GM12878 (cell line): ENCODE measurements around the gene PTPRM. TPM values are rescaled to one million over a fixed set of nuclear protein-coding genes. Genes with fewer than 3 reads are reported as not detected.

Experiments
- BCLAF1 ChIP-seq: fragments of 450-650 bp; IDR thresholded peaks from 2 replicates; pipeline ENCODE4 v1.6.1; 2017; ENCODE audit warnings: antibody characterized with exemption, mild to moderate bottlenecking, moderate library complexity
- E2F8 ChIP-seq: fragments of 450-650 bp; IDR thresholded peaks from 2 replicates; pipeline ENCODE4 v1.6.1; 2018; ENCODE audit warnings: mild to moderate bottlenecking, low read depth, moderate library complexity; ENCODE audit not compliant: partially characterized antibody
- EED ChIP-seq: sonication (generic); IDR thresholded peaks from 2 replicates; pipeline ENCODE4 v1.6.1; 2016; ENCODE audit warnings: antibody characterized with exemption, low read depth
- MEF2B ChIP-seq: fragments of 450-650 bp; IDR thresholded peaks from 2 replicates; pipeline ENCODE4 v1.6.1; 2018; ENCODE audit warnings: mild to moderate bottlenecking, moderate library complexity; ENCODE audit not compliant: partially characterized antibody, poor library complexity, severe bottlenecking
- RELA ChIP-seq: fragments of 450-650 bp; IDR thresholded peaks from 2 replicates; pipeline ENCODE4 v1.8.0; 2014; ENCODE audit warnings: borderline replicate concordance; ENCODE audit not compliant: partially characterized antibody
- TCF3 ChIP-seq: IDR thresholded peaks from 2 replicates; pipeline ENCODE4 v1.6.1; 2012; ENCODE audit warnings: low read depth, mild to moderate bottlenecking, low read length, borderline replicate concordance; ENCODE audit not compliant: insufficient read depth
- polyA plus RNA-seq, 11 experiments: library from polyadenylated mRNA; depleted of rRNA in 4 of 11; unstranded in 6 of 11; stranded (reverse) in 5 of 11; fragments of >200 nt; fragmentation: Nextera tagmentation in 4 of 11; fragmentation: Illumina TruSeq in 1 of 11; extraction: Ambion mirVana in 4 of 11; extraction: Trizol in 1 of 11; gene quantifications; 1 replicate in 1 of 11; 2 replicates in 10 of 11; pipeline versions ENCODE4 v1.2.1 to v1.2.3, GENCODE V29; 2011 to 2016; ENCODE audit warnings: inconsistent platforms in 2 of 11, missing spikeins in 2 of 11, low read depth in 1 of 11
- total RNA-seq, 4 experiments: library from RNA; depleted of rRNA in 3 of 4; stranded (reverse); fragments of >200 nt in 3 of 4; fragmentation: Illumina TruSeq in 1 of 4; extraction: Trizol in 1 of 4; gene quantifications; 2 replicates each; pipeline versions ENCODE4 v1.2.1 to v1.2.3, GENCODE V29; 2013 to 2021
- TF ChIP-seq, protein P1 (sequence below): fragments of 450-650 bp; IDR thresholded peaks from 2 replicates; pipeline ENCODE4 v1.6.1; 2017; ENCODE audit warnings: low read depth, mild to moderate bottlenecking, moderate library complexity

PTPRM gene
- total and polyA plus RNA-seq, 10 of the 15 experiments (the other 5 are each of a cell fraction or from before 2014, with no cell fraction given): 0.07 to 22.6 (median 0.60) TPM

GRCh38 chr18:7945882-7946281 lies 378.8 kb downstream of the PTPRM start (continued):
- TF ChIP-seq MEF2B: no peak
- TF ChIP-seq BCLAF1: no peak
- TF ChIP-seq E2F8: no peak
- TF ChIP-seq RELA: no peak
- TF ChIP-seq EED: no peak
- TF ChIP-seq, protein P1, sequence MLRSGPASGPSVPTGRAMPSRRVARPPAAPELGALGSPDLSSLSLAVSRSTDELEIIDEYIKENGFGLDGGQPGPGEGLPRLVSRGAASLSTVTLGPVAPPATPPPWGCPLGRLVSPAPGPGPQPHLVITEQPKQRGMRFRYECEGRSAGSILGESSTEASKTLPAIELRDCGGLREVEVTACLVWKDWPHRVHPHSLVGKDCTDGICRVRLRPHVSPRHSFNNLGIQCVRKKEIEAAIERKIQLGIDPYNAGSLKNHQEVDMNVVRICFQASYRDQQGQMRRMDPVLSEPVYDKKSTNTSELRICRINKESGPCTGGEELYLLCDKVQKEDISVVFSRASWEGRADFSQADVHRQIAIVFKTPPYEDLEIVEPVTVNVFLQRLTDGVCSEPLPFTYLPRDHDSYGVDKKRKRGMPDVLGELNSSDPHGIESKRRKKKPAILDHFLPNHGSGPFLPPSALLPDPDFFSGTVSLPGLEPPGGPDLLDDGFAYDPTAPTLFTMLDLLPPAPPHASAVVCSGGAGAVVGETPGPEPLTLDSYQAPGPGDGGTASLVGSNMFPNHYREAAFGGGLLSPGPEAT: no peak
- TF ChIP-seq TCF3: no peak
